ENCODE results near the gene MAN2B2. TPM values are rescaled to one million over a fixed set of nuclear protein-coding genes. Genes with fewer than 3 reads are reported as not detected.
"Not testable (repeated sequence)": the region's sequence is repeated elsewhere in the genome, so short reads cannot be mapped to it uniquely, and the experiment has no call there.

The MAN2B2 gene
- total RNA-seq, 2 donors from 2014 or later, result 33.5 to 40.3 TPM

DNA sequence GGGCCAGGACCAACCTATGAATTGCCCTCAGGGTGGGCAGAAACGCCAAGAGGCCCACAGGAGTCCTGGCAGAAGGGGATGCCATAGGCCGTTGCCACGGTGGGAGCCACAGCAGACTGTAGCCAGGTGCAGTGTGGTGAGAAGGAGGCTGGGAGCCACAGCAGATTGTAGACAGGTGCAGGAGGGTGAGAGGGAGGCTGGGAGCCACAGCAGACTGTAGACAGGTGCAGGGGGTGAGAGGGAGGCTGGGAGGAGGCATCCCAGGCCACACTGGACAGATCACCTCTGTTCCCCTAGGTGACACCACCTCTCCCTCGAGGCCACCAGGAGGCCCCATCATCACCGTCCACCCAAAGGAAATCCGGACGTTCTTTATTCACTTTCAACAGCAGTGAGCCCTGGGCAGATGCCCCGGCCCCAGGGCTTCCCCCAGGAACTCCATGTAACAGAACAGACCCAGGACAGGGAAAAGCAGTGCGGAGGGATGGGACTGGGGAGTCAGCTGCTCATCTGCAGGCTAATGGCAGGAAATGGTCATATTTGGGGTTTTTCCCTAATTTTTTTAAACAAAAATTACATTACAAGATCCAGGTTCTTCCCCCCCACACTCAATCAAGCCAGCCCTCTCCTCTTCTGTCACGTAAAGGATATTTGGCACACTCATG is 46.0 kb downstream of the MAN2B2 start:
- intact Hi-C loops (cut with DNase I, micrococcal nuclease), result no loop called here
- no peak for DNase-seq
- no peak for ATAC-seq

DNA sequence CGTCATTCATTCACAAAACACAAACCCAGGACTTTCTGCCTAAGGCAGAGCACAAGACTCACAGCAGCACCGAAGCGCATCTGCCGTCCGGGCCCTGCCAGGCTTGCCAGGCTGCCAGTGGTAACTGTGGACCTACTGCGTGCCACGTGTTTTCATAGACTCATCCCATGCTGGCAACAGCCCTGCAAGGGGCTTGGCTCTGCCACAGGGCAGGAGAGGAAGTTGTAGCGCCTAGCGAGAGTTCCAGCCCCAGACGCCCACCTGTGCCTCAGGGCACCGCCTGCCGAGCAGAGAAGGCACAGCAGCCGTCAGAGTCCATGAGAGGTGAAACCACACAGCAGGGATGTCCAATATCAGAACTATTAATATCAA is 46.6 kb downstream of the MAN2B2 start:
- intact Hi-C loops (cut with DNase I, micrococcal nuclease), result no loop called here
- no peak for ATAC-seq
- no peak for DNase-seq

DNA sequence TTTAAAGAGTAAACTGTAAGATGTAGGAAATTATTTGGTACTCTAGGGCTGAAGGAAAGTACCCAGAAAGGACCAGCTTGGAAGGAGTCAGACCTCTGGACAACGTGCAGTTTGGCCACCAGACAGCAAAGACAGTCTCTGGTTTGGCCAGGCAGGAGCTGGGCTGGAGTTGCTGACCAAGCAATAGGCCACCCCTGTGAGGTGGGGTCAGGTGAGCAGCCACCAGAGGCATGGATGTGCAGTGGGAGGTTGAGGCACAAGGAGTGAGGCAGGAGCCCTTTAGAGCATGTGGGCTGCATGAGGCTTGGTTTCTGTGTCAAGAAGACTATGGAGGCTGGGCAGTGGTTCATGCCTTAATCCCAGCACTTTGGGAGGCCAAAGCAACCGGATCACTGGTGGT is 47.8 kb downstream of the MAN2B2 start:
- intact Hi-C loops (cut with DNase I, micrococcal nuclease), result no loop called here
- no peak for DNase-seq
- no peak for ATAC-seq

DNA sequence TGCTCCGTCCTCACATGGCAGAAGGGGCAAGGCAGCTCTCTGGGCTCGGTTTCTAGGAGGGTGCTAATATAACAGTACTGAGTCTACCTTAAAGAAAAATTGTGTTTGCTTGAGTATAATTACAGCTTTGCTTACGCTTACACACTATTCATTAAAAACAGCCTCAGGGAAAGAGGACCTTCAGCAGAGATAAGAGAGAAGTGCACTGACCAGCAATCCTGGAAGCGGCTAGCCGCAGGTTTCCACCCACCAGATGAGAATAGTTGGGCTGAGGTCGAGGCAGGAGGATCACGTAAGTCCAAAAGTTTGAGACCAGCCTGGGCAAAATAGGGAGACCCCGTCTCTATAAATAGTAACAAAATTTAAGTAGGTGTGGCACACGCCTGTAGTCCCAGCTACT is 50.3 kb downstream of the MAN2B2 start:
- ATAC-seq (no peak), DNase-seq (no peak)
- intact Hi-C loops (cut with DNase I, micrococcal nuclease), result no loop called here

DNA sequence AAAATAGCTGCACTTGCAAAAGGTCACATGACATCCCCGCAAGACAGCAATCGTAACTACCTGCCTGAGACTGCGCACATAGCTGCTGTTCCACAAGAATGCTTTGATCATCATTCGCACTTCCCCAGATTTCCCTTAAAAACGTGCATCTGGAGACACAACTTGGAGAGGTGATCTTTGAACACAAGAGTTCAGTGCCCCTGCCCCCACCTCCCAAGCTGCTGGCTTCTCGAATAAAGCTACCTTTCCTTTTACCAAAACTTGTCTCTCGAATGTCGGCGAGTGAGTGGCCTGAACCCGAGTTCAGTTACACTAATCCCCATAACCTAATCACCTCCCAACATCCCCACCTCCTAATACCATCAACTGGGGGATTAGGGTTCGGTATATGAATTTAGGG is 51.1 kb downstream of the MAN2B2 start:
- intact Hi-C loops (cut with DNase I, micrococcal nuclease), result no loop called here
- DNase-seq, result no peak
- no peak for ATAC-seq

DNA sequence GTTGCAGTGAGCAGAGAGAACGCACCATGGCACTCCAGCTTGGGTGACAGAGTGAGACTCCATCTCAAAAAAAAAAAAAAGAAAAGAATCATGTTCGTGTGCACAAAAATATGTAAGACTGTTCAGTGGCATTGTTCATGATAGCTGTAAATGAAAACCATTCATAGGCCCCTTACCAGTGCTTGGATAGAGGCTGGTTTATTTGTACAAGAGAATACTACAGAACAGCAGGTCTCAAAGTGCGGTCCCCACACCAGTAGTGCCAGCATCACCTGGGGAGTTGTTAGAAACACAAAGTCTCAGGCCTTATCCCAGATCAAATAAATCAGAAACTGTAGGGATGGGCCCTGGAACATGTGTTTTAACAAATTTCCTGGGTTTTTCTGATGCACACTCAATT is 52.8 kb downstream of the MAN2B2 start:
- DNase-seq (no peak), ATAC-seq (no peak)
- intact Hi-C loops (cut with DNase I, micrococcal nuclease), result no loop called here

DNA sequence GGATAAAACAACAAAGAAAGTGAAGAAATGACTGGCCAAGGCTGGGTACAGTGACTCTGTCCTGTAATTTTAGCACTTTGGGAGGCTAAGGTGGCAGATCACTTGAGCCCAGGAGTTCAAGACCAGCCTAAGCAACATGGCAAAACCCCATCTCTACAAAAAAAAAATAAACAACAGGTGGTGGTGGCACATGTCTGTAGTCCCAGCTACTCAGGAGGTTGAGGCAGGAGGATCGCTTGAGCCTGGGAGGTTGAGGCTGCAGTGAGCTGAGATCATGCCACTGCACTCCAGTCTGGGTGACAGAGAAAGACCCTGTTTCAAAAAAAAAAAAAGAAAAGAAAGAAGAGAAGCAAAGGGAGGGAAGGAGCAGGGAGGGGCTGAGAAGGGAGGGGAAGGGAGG is 53.5 kb downstream of the MAN2B2 start:
- ATAC-seq; intact Hi-C loops (cut with DNase I, micrococcal nuclease); DNase-seq: not testable (repeated sequence)

DNA sequence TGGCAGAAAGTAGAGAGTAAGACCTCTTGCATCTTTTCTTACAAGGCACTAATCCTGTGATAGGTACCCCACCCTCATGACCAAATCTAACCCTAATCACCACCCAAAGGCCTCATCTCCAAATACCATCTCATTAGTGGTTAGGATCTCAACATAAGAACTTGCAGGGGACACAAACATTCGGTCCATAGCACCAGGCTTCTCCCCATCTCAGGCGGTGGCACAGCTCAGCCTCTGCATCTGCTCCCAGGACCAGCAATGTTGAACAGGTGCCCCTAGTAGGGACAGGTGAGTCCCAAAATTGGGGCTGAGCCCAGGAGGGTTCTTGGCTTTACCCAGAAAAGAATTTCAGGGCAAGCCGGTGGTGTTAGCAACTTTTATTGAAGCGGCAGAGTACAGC is 57.1 kb downstream of the MAN2B2 start:
- intact Hi-C loops (cut with DNase I, micrococcal nuclease), result no loop called here
- ATAC-seq, result no peak
- DNase-seq, result no peak

DNA sequence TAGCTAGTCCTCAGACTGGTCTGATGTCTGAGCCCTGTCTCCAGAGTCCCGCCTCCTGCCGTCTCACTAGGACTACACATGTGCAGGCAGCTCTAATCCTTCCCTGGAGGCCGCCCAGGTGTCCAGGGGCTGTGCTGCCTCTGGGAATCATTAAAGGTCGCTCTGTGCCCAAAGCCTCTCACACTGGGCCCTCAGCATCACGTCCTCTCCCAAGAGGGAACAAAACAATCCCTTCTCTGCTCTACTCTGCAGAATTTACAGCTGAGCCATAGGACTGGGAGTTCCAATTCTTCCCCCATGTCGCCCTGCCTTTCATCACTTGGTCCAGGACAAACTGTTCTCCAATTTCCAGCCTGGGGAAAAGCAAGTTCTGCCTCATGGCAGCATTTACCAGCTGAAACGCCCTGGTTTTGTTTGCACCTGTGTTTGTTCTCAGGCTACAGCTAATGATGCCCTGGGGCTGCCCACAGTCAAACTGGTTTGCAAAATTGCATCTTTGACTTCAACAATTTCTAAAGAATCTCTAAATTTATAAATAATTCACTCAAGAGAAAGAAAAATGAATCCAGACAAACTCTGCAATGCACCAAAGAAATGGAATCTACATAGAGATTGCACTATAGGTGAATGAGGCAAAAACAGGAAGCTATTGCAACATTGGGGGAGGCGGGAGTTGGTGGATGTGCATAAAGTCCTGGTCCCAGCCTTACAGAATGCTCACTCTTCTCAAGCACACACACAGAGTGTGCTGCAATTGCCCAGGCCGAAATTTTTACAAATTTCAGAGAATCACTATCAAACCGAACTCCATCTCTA is 58.3 kb downstream of the MAN2B2 start:
- intact Hi-C loops (cut with DNase I, micrococcal nuclease), result no loop called here
- ATAC-seq, result no peak
- no peak for DNase-seq

DNA sequence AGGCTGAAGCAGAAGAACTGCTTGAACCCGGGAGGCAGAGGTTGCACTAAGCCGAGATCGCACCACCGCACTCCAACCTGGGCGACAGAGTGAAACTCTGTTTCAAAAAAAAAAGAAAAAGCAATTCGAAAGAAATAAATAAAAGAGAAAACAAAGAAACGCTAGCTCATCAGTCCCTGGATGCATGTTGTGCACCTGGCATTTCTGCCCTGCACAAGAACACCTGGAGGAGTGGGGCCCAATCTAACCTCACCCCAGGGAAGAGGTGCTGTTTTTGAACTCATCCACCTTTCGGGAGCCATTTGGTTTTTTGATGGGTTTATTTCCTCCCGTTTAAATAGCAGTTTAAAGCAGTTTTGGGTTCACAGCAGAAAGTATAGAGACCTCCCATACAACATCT is 59.8 kb downstream of the MAN2B2 start:
- intact Hi-C loops (cut with DNase I, micrococcal nuclease), result no loop called here
- ATAC-seq (no peak), DNase-seq (no peak)

DNA sequence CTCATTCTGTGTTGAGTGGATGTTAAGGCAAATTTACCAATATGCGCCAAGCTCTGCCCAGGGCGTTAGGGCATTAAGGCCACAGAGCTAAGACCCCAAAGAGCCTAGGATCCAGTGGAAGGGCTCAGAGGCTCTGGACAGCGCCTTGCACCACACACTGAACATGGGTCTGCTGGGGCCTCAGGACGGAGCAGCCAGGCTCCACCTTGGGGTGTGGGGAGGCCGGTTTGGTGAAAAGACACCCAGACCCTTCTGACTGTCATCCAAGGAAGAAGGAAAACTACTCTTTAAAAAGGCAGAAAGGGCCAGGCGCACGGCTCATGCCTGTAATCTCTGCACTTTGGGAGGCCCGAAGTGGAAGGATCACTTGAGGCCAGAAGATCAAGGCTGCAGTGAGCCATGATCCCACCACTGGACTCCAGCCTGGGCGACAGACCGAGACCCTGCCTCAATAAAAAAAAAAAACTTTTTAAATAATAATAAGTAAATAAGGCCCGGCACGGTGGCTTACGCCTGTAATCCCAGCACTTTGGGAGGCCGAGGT is 64.2 kb downstream of the MAN2B2 start:
- intact Hi-C loops (cut with DNase I, micrococcal nuclease), result no loop called here
- ATAC-seq, result no peak
- DNase-seq, result no peak

DNA sequence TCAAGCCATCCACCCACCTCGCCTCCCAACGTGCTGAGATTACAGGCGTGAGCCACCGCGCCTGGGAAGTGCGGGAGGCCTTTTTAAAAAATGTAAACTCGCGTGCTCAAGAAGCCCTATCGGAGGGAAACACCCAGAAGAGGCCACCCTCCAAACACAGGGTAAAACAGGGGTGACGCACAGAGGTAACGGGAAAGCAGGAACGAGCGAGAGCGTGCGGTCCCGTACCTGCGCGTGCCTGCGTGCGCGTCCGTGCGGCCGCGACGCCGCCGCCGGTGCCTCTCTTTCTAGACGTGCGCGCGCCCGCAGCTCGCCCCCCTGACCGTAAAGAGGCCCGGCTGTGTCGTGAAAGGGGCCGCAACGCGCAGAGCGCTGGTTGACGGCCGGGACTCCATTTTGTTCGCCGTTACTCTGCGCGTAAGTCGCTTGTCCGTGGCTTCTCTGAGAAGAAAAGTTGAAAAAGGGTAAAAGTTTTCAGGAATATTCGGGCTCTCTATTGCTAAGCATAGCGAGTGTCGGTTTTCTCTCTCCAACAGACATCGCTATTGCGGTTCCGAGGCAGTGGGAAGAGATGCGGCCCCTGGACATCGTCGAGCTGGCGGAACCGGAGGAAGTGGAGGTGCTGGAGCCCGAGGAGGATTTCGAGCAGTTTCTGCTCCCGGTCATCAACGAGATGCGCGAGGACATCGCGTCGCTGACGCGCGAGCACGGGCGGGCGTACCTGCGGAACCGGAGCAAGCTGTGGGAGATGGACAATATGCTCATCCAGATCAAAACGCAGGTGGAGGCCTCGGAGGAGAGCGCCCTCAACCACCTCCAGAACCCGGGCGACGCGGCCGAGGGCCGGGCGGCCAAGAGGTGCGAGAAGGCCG is 65.5 kb downstream of the MAN2B2 start, which contains the start of gene MRFAP1:
Gene MRFAP1, plus strand, starts transcription at position 394 of the 872 bp plus-strand sequence. Its CDS starts 178 bp downstream, at position 572.
- DNase-seq (peak; percentile 93 to 96), ATAC-seq (peak; percentile 94)
- intact Hi-C loops (cut with DNase I, micrococcal nuclease), result no loop called here

DNA sequence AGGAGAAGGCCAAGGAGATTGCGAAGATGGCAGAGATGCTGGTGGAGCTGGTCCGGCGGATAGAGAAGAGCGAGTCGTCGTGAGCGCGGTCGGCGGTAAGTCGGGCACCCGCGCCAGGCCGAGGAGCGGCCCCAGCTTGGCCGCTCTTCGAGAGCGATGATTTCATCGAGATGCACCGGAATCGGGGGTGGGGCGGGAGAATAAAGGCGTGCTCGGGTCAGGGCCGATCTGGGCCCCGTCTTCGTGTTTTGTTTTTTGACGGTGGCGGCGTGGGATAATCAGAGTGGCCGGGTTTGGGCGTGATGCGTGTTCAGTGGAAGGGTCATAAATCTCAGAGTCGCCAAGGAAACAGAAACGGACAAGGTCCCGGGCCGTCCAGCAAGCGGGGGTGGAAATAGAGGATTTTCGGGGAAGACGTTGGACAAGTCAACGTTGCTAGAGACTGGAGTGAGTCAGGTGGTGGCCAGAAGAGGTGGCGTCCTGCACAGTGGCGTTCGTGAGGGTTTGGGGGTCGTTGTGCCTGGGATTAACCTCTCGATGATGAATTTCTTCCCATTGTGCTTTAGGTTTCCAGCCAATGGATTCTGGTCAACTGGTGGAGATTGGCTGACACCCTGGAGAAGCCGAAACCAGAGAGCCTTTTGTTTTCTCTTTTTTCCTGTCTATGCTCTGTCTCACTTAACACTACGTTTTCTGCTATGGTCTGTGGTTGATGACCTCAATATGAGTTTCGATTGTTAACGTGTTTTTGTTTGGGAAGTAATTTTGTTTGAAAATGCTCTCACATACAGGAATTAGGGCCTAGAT is 66.4 kb downstream of the MAN2B2 start:
- ATAC-seq, result peak; percentile 66
- intact Hi-C loops (cut with DNase I, micrococcal nuclease), result no loop called here
- DNase-seq, result peak; percentile 58 to 70

DNA sequence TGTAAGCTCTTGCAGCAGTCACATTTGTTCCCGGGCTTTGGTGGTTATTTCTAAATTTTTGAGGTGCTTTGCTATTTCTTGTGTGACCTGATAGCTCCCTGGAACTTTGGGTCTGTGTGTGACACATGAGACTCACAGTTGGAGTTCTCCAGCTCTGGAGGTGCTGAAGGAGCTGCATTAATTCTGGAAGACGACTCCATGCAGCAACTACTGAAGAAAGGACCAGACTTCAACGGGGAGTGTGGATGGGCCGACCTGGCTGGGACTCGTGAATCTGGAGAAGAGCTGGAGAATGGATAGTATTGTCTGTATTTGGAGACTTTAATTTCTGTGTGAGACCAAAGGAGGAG is 67.0 kb downstream of the MAN2B2 start:
- ATAC-seq, result no peak
- intact Hi-C loops (cut with DNase I, micrococcal nuclease), result no loop called here
- no peak for DNase-seq

DNA sequence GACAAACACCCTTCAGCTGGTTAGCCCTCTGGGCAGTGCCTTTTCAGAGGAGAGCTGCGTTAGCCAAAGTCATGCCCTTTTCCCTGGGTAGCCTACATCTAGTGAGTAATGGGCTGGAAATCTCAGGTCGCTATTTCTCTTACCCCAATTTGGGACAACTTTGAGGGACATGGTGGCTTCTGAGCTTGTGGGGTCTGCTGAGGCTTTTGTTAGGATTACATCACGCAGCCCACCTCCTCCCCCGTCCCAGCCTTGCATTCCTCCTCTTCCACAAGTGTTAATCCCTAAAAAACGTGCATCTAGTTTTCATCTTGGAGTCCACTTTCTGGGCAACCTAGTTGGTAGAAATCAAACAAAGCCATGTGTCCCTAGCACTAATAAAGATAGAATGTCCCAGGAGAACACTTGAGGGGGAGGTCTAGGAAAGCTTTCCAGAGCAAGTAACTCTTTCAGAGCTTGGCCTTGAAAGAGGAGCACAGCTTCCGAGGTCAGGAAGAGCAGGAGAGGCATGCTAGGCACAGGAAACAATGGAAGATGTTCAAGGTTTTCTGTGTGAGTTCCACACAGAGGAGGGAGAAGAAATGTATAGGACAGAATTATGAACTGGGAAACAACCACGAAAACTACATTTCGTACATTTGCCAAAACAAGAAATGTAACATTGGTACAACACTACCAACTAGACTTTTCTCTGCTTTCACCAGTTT is 68.3 kb downstream of the MAN2B2 start:
- DNase-seq (no peak), ATAC-seq (no peak)
- intact Hi-C loops (cut with DNase I, micrococcal nuclease), result no loop called here

DNA sequence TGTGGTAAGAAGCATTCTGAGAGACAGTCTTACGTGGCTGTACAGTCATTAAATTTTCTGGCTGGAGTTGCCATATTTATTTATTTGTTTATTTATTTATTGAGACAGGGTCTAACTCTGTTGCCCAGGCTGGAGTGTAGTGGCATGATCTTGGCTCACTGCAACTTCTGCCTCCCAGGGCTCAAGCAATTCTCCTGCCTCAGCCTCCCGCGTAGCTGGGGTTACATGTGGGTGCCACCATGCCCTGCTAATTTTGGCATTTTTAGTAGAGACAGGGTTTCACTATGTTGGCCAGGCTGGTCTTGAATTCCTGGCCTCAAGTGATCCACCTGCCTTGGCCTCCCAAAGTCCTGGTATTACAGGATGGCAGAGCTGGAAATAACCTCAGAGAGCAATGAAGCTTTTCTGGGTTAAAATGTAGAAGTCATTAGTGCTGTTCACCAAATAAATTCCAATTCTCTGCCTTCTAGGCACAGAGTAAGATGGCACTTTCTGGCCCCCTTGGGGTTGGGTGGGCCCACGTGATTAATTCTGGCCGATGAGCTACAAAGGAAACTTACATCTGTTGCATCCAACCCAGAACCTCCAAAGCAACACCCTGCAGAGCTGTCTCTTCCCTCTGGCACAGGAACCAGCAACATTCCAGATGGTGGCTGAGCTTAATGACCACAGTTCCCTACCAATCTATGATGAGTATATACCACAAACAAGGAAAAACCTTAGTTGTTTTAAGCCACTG is 70.0 kb downstream of the MAN2B2 start:
- DNase-seq (no peak), ATAC-seq (no peak)
- intact Hi-C loops (cut with DNase I, micrococcal nuclease), result no loop called here

DNA sequence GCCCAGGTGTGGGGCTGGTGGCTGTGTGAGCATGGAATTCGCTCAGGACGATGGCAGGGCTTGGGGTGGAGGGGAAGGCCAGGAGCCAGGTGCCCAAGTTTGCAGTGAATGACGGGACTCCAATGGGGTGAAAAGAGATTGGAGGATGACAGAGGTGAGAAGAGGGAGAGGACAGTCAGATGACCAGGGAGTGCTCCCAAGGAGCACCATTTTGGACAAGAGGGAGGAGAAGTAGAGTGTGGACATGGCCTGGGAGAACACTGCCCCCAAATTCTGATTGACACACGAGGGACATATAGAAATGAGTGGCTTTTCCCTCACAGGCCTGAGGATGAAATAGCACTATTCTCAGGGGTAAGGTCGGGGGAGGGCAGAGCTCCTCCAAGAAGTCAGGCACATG is 72.2 kb downstream of the MAN2B2 start:
- intact Hi-C loops (cut with DNase I, micrococcal nuclease), result no loop called here
- DNase-seq, result no peak
- ATAC-seq, result no peak
